Anterior cingulate cortex (tissue), 58 donors: ENCODE data around the gene DHX8.
A peak's percentile ranks its signal among the peaks of the same experiment; 100 is the strongest.

ENCODE experiments used
- DNase-seq, 58 donors: peaks; one replicate each; lab custom pipeline; 2025; lab: John Stamatoyannopoulos, UW

DHX8 gene

DNA sequence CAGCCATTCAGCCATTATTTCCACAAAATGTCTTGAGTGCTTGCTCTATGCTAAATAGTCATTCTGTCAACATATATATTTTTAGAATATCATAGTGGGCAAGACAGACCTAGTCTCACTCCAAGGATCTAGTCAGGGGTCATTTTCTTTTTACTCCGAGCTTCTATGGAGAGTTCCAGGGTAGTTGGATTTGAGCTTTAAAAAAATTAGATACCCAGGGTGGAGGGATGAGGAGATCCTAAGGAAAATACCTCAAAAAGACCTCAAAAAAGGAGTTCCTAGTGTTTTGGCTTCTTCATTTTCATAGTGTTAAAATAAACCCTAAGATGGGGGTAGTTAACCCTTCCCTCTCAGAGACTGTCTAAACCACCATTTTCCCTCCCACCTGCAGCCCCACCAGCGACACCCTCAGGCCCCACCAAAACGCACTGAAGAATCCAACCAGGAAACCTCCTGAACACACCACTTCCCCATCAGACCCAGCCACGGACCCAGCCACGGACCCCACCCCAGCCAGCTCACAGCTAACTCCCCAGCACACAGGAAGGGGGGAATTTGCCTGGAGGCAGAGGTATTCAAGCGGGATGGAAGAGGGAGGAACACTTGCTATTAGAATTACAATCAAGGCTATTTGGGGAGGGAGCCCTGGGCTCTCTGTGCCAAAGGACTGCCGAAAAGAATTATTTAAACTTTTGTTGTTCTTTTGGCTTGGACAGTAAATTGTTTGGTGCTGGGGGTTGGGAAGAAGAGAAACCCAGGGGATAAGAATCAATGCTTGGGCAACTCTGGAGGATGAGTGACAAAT lies 60.2 kb downstream of the DHX8 start:
- DNase-seq = no peak

DNA sequence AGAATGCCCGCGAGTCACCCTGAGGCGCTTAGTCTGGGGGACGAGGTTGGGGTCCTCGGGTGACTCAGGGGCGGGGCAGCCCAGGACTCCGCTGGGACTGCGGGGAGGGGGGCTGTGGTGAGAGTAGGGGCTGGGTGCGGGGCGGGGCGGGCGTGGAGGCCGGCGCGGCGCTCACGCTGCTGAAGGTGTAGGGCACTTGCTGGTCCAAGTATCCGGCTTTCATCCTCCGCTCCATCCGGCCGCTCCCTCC lies 61.5 kb downstream of the DHX8 start:
- peak in 1 of 58 donors; percentile 27 for DNase-seq

- DNase-seq = peak; percentile 18 to 92 (median 84)
Measured at GRCh38 chr17:43546319-43547188, 62.8 kb downstream of the DHX8 start, which contains the start of gene ETV4. ETV4 (minus strand) TSS chr17:43546340; CDS start chr17:43545617, 723 bp downstream.

GRCh38 chr17:43547189-43547550 lies 63.4 kb downstream of the DHX8 start:
- no peak for DNase-seq

DNA sequence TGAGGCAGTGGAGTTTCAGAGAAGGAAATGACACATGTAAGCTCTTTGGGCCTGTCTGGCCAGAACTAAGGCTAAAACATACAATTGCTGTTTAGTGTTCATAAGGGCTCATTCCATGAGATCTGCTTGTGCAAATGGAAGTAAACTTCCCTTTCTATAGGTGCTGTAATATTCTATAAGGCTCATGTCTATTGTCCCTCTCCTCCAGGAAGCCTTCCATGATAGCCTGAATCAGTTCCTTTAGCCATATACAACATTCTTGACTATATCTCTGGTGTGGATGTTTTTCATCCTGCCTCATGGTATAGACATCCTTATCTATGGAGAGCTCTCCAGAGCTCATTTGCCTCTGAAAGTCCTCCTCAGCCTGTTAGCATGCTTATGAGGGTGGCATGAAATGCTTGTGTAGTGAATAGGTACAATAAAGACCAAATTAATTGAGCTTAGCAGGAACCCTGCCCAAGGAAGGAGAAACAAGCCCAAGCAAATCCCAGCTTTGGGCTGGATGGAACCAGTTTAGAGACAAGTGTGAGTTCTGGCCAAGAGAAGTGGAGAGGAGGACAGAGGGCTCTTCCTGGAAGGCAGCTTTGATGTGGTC lies 64.0 kb downstream of the DHX8 start:
- no peak for DNase-seq

DNA sequence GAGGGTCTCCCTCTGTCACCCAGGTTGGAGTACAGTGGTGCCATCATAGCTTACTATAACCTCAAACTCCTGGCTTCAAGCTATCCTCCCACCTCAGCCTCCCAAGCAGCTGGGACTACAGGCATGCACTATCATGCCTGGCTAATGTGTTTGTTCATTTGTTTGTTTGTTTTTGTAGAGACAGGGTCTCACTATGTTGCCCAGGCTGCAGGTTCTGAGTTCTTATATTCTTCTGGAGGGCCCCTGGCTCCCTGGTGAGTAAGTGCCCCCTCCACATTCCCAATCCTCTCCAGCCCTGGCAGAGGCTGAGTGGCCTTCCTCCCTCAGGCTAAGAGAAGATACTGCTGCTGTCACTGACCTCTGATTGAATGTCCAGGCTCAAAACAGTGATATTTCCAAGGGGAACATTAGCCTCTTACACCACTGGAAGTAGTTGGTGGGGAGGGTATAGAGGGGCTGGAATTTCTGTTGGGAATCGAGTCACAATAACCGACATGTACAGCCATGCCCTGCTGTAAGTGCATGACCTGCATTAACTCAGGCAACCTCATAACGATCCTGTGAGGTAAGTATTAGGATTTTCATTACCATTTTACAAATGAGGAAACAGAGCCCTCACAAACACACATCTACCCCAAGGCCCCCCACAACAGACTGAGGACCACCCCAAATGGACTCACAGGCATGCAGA lies 65.1 kb downstream of the DHX8 start:
- no peak for DNase-seq

- no peak for DNase-seq
Measured at GRCh38 chr17:43549496-43549895, 65.7 kb downstream of the DHX8 start.

- no peak for DNase-seq
Measured at GRCh38 chr17:43550754-43551153, 67.0 kb downstream of the DHX8 start.

- DNase-seq = no peak
Measured at GRCh38 chr17:43552229-43552837, 68.6 kb downstream of the DHX8 start.

DNA sequence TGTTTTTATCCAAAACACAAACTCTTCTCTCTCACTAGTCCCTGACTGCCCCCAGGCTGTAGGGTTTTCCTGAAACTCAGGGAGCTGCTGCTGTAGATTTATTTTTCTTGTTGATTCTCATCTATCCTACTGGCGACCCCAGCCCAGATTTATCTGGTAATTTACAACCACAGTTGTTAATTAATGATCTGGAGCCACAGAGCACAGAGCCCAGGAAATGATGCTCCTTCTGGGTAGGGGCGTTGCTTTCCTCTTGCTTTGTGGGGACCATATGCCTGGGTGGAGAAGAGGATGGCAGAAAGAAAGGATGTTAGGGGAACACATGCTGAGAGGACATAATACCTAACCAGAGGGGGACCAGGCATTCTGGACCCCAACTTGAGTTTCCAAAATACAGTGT lies 69.8 kb downstream of the DHX8 start:
- no peak for DNase-seq

DNA sequence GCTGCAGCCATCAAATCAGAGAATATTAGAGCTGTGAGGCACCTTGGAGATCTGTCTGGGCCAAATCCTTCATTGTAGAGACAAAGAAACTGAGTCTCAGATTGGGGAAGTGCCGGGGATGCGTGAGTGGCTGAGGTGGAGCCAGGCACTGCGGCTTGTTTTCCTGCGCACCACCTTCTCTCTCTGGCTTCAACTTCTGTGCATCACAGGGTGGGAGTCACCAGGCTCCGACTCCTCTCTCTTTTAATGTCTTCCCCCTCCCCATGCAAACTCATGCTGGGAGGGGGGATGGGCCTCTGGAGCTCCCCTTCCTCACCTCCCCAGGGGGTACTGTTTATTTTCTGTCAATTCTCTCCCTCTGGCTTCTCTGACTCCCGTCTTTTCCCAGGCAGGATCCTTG lies 71.1 kb downstream of the DHX8 start:
- DNase-seq = no peak

- DNase-seq = no peak
Measured at GRCh38 chr17:43556292-43556691, 72.5 kb downstream of the DHX8 start.

DNA sequence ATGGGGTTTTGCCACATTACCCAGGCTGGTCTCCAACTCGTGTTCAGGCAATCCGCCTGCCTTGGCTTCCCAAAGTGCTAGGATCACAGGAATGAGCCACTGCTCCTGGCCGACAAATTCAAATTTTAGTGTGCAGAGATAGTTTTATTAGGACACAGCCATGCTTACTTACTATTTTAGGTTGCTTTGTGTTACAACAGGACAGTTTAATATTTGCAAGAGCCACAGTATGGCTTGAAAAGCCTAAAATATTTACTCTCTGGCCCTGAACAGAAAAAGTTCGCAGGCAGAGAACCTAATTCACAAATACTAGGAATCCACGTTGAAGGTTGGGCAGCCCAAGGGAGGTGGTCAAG lies 75.0 kb downstream of the DHX8 start:
- no peak for DNase-seq

DNA sequence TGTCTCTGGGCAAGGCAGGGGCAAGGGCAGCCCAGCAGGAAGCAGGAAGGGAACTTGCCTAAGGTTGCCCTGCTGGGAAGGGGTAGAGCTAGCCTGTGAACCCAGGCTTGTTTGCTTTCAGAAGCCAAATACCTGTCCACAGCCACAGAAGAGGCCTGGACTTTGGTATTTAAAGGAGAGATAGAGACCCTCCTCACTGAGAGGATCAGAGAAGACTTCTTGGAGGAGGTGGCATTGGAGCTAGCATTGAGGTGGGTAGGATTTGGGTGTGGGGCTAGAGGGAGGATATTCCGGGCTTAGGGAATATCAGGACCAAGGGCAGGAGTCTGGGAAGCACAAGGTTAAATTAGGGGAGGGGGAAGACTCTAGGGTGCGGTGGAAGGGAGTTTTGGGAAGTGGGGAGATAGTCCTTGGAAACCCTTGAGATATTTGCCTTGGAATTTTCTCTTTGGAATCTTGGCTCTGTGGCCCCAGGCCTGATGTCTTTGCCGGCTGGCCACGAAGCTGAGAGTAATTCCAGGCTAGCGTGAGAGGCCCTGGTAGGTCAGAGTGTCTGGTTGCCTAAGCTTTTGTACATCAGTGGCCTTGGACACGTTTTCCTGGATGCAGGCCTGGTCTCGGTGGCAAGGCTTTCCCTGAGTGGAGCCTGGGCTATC lies 75.5 kb downstream of the DHX8 start:
- DNase-seq = no peak

- DNase-seq = no peak
Measured at GRCh38 chr17:43560461-43561427, 77.0 kb downstream of the DHX8 start.

GRCh38 chr17:43562679-43563599 lies 79.2 kb downstream of the DHX8 start:
- no peak for DNase-seq
